Kidney epithelial cell (primary cell): Measurements from ENCODE around the gene TBX4. TPM values are rescaled to one million over a fixed set of nuclear protein-coding genes. Genes with fewer than 3 reads are reported as not detected.

Experiments used
- DNase-seq: peaks from one replicate; pipeline ENCODE4 v3.0.0-alpha.2; 2010; ENCODE audit warnings: low read depth
- H3K27me3 ChIP-seq: 2 replicates; pipeline ENCODE4 v1.6.0; 2011; ENCODE audit warnings: low read length; ENCODE audit not compliant: control insufficient read depth, insufficient read depth
- H3K36me3 ChIP-seq: 2 replicates; pipeline ENCODE4 v1.5.1; 2011; ENCODE audit warnings: low read length; ENCODE audit not compliant: control insufficient read depth, insufficient read depth
- H3K4me3 ChIP-seq: 2 replicates; pipeline ENCODE4 v1.5.1; 2011; ENCODE audit warnings: low read depth, mild to moderate bottlenecking, control low read depth, low read length
- CTCF ChIP-seq: IDR thresholded peaks from 2 replicates; pipeline ENCODE4 v1.5.1; 2011; ENCODE audit warnings: mild to moderate bottlenecking, moderate library complexity, low read length, control low read depth, inconsistent platforms; ENCODE audit not compliant: insufficient read depth, poor library complexity, severe bottlenecking
- total RNA-seq: library from RNA; depleted of rRNA; stranded (reverse); fragments of >200 nt; gene quantifications from 2 replicates; pipeline ENCODE4 v1.2.3, GENCODE V29; 2015

Gene TBX4
- total RNA-seq, 1 donor from 2014 or later: not detected

GRCh38 chr17:61486135-61487120, 34.2 kb downstream of the TBX4 start:
- Histone ChIP-seq H3K4me3 (no peak overlapping the region), H3K27me3 (peaks cover 21% of the 10 kb centered on the region), H3K36me3 (no peaks in the 10 kb centered on the region)
- no peak for TF ChIP-seq CTCF
- DNase-seq: no peak

- no peak for DNase-seq
- no peaks in the 10 kb centered on the region for H3K36me3 ChIP-seq
- H3K4me3 ChIP-seq: no peak overlapping the region
- TF ChIP-seq CTCF: no peak
- H3K27me3 ChIP-seq: peaks cover 21% of the 10 kb centered on the region
Measured at GRCh38 chr17:61487161-61487988, 35.2 kb downstream of the TBX4 start.

GRCh38 chr17:61487989-61488595, 35.9 kb downstream of the TBX4 start:
- TF ChIP-seq CTCF: no peak
- no peak for DNase-seq
- H3K4me3 ChIP-seq: no peak overlapping the region
- no peaks in the 10 kb centered on the region for H3K36me3 ChIP-seq
- peaks cover 21% of the 10 kb centered on the region for H3K27me3 ChIP-seq

GRCh38 chr17:61488878-61489718, 36.9 kb downstream of the TBX4 start:
- peaks cover 21% of the 10 kb centered on the region for H3K27me3 ChIP-seq
- no peak for TF ChIP-seq CTCF
- DNase-seq: no peak
- H3K4me3 ChIP-seq: no peak overlapping the region
- no peaks in the 10 kb centered on the region for H3K36me3 ChIP-seq
